HG02870 (cell line): ENCODE data around the gene DHRSX.
"Not testable (repeated sequence)": the region's sequence is repeated elsewhere in the genome, so short reads cannot be mapped to it uniquely, and the experiment has no call there.

Source experiments
- ATAC-seq: cut with Tn5 transposase; IDR thresholded peaks from one replicate; pipeline ENCODE4 v1.9.1; 2021; ENCODE audit warnings: mild to moderate bottlenecking, moderate library complexity; ENCODE audit not compliant: unreplicated experiment

The DHRSX gene

GRCh38 chrX:2427147-2427546, 73.6 kb downstream of the DHRSX start:
- ATAC-seq: no peak

DNA sequence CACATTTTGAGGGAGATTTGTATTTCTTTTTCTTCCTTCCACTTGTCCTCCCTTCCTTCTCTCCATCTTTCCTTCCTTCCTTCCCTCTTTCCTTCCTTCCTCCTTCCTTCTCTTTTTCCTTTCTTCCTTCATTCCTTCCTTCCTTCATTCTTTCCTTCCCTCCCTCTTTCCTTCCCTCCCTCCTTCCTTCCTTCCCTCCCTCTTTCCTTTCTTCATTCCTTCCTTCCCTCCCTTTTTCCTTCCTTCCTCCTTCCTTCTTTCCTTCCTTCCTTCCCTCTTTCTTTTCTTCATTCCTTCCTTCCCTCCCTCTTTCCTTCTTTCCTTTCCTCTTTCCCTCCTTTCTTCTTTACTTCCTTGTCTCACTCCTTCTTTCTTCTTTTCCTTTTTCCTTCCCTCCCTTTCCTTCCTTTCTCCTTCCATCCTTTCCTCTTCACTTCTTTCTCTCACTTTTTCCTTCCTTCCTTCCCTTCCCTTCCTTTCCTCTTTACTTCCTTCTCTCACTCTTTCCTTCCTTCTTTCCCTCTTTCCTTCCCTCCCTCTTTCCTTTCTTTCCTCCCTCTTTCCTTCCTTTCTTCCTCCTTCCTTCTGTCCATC, 74.4 kb downstream of the DHRSX start:
- ATAC-seq: no peak

- no peak for ATAC-seq
Measured at GRCh38 chrX:2425286-2426071, 75.3 kb downstream of the DHRSX start.

DNA sequence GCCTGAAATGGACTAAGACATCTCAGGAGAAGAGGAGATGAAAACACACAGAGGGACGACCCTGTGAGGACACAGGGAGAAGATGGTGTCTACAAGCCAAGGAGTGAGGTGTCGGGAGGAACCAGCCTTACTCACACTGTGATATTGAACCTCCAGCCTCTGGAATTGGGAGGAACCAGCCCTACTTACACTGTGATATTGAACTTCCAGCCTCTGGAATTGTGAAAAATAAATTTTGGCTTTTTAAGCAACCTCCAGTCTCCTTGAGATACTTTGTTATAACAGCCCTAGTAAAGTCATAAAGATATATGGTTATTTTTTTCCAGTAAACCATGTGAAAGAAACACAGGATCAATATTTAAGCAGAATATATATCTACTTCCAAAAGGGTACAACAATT, 76.5 kb downstream of the DHRSX start:
- no peak for ATAC-seq

DNA sequence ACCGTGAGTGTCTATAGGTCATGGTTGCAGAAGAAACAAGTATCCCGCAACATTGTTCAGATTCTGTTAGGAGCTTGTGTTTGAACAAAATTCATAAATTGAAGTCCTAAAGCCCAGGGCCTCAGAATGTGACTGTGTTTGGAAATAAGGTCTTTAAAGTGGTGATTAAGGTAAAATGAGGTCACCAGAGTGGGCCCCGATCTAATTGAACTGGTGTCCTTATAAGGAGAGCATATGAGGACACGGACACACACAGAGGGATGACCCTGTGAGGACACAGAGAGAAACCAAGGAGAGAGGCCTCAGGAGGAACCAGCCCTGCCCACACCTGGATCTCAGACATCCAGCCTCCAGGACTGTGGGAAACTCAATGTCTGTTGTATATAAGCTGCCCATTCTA, 76.9 kb downstream of the DHRSX start:
- ATAC-seq: no peak

DNA sequence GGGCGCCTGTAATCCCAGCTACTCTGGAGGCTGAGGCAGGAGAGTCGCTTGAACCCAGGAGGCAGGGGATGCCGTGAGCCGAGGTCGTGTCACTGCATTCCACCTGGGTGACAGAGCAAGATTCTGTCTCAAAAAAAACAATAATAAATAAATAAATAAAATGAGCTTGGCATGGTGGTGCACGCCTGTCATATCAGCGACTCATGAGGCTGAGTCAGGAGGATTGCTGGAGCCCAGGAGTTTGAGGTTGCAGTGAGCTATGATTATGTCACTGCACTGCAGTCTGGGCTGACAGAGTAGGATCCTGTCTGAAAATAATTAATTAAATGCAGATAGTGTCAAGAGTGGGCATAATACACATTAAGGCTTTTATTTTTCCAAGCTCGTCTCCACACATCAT, 77.5 kb downstream of the DHRSX start:
- ATAC-seq: no peak

DNA sequence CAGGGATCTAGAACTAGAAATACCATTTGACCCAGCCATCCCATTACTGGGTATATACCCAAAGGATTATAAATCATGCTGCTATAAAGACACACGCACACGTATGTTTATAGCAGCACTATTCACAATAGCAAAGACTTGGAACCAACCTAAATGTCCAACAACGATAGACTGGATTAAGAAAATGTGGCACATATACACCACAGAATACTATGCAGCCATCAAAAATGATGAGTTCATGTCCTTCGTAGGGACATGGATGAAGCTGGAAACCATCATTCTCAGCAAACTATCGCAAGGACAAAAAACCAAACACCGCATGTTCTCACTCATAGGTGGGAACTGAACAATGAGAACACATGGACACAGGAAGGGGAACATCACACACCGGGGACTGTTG, 81.4 kb downstream of the DHRSX start:
- not testable (repeated sequence) for ATAC-seq

- ATAC-seq: no peak
Measured at GRCh38 chrX:2418000-2418399, 82.8 kb downstream of the DHRSX start.

DNA sequence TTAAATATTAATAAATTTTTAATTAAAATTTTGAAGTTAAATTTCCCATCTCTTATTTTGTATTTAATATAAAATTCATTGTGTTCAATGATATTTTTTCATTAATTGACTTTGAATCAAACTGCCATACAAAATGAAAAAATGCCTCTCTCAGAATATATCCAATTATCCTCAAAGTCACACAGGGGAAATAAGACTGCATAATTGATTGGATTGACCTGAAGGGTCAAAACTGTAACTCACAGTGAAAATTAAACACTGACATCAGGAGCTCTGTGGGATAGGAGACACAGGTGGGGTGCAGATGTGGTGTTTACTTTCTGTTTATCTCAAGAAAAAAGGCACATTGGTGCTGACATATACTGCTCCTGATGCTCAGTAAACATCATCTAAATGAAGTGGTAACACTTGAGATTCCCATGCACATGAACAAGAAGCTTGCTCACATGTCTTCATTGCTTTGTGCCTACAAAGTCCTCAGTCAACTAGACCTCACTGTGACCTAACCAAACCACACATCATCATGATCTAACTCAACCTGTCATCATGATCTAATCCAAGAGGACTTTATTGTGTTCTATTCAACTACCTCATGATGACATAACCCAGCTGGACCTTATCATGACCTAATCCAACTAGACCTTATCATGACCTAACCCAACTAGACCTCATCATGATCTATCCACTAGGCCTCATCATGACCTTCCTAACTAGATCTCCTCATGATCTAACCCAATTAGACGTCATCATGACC, 83.7 kb downstream of the DHRSX start:
- ATAC-seq: no peak

- ATAC-seq: no peak
Measured at GRCh38 chrX:2414384-2414783, 86.4 kb downstream of the DHRSX start.

- ATAC-seq: no peak
Measured at GRCh38 chrX:2413969-2414368, 86.8 kb downstream of the DHRSX start.

- no peak for ATAC-seq
Measured at GRCh38 chrX:2412131-2412530, 88.6 kb downstream of the DHRSX start.

GRCh38 chrX:2410279-2411020, 90.3 kb downstream of the DHRSX start:
- ATAC-seq: no peak

- ATAC-seq: no peak
Measured at GRCh38 chrX:2409796-2410195, 91.0 kb downstream of the DHRSX start.

DNA sequence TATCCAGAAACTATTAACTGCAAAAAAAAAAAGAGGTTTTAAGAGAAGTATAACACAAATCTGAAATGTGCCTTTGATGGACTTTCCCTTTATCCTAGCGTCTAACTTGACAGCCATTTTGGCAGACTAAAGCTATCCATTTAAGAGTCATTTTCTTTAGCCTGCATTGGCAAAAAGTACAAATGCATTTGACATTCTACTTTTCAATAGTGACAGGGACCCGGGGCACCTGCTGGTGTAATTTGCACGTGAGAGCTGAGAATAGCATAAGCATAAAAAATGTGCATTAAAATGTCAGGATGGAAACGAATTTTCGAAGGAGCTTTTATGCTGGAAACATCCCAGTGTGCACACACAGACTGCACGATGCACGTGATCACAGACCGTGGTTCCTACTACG, 91.9 kb downstream of the DHRSX start:
- ATAC-seq: no peak

GRCh38 chrX:2406891-2407518, 93.8 kb downstream of the DHRSX start:
- ATAC-seq: no peak

GRCh38 chrX:2404776-2405175, 96.0 kb downstream of the DHRSX start:
- no peak for ATAC-seq

DNA sequence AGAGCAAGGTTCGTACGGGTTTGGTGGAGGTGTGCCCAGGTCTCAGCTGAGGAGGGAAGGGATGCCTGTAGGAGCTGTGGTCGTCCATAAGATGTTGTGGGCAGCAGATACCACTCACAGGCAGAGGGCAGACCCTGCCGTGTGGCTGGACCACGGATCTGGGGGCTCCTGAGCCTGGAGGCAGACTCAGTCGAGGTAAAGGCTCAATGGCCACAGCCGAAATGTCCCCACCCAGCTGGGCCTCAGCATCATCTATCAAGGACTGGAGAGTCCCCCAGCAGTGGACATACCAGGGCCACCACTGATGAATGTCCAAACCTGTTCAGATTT, 98.5 kb downstream of the DHRSX start:
- no peak for ATAC-seq

GRCh38 chrX:2401590-2402360, 99.0 kb downstream of the DHRSX start:
- no peak for ATAC-seq

GRCh38 chrX:2401201-2401589, 99.6 kb downstream of the DHRSX start:
- no peak for ATAC-seq
